Measurements from ENCODE around the gene TCP1. TPM values are rescaled to one million over a fixed set of nuclear protein-coding genes. Genes with fewer than 3 reads are reported as not detected.

Gene TCP1
- total and polyA plus RNA-seq, 2 of the 13 experiments (the other 11 are each of a cell fraction or from before 2014, with no cell fraction given) = 116 to 553 TPM

GRCh38 chr6:159746759-159747158 is 42.6 kb downstream of the TCP1 start:
- DNase-seq (ENCODE audit: low spot score) (no peak), FAIRE-seq (no peak), ATAC-seq (no peak)
- Histone ChIP-seq H3K27ac (ENCODE audit: extremely low read length, insufficient read depth, low read length) (no peak overlapping the region), H3K4me1 (ENCODE audit: insufficient read depth, low read length) (no peaks in the 10 kb centered on the region), H3K36me3 (replicated peaks in 1 of 2; ENCODE audit: control insufficient read depth in 1 of 2, insufficient read depth in 2 of 2, low read length in 2 of 2) (peaks cover 26 to 89% of the 10 kb centered on the region in 2 experiments), H3K4me2 (ENCODE audit: low read depth, low read length) (no peak overlapping the region), H2AFZ (ENCODE audit: low read length) (no peak overlapping the region), H3K4me3 (replicated peaks in 1 of 3; ENCODE audit: insufficient read depth in 1 of 3, low read depth in 2 of 3, low read length in 3 of 3) (no peak overlapping the region), H4K20me1 (ENCODE audit: insufficient read depth, low read length) (0 out of 2 replicates have a peak, but pooled peaks cover 4% of the 10 kb centered on the region), H3K27me3 (ENCODE audit: control insufficient read depth in 1 of 2, insufficient read depth in 2 of 2, low read length in 2 of 2) (no peaks in the 10 kb centered on the region), H3K9me3 (ENCODE audit: low read length) (no peaks in the 10 kb centered on the region), H3K9ac (ENCODE audit: insufficient read depth, low read depth, low read length) (no peak overlapping the region), H3K79me2 (ENCODE audit: insufficient read depth, low read length) (peaks cover 18% of the 10 kb centered on the region)
- POLR2A ChIA-PET = no interaction called here
- BruUV-seq (replicated peaks) = no TSS peak
- WGBS (ENCODE audit: low lambda C conversion rate) = 100% methylated on average over 1 of the region's 1 CpG
- intact Hi-C loops (cut with micrococcal nuclease; ENCODE audit: unreplicated experiment) (no loop called here), in situ Hi-C loops (cut with HindIII; ENCODE audit: extremely low pct_ligation_motif_present, low pct_unique_long_range_greater_than_20kb) (no loop called here)
- CTCF ChIA-PET (ENCODE audit: low intra/inter-chr PET ratio, low total read pairs) = no interaction called here
- TF ChIP-seq BRD4 (CRISPR knock-in tag; IDR thresholded peaks at IDR 0.05) (no peak), ZNF251 (CRISPR knock-in tag; IDR thresholded peaks at IDR 0.05) (no peak), ATM (IDR thresholded peaks at IDR 0.05; ENCODE audit: borderline replicate concordance) (no peak), ZBED4 (CRISPR knock-in tag; IDR thresholded peaks at IDR 0.05; ENCODE audit: borderline replicate concordance) (no peak), ZNF362 (CRISPR knock-in tag; IDR thresholded peaks at IDR 0.05; ENCODE audit: borderline replicate concordance) (no peak), ZFP36L1 (CRISPR knock-in tag; IDR thresholded peaks at IDR 0.05) (no peak), ZNF350 (CRISPR knock-in tag; IDR thresholded peaks at IDR 0.05; ENCODE audit: borderline replicate concordance, low read depth) (no peak), ZNF615 (CRISPR knock-in tag; IDR thresholded peaks at IDR 0.05; ENCODE audit: borderline replicate concordance) (no peak), RFX5 (IDR thresholded peaks at IDR 0.05; ENCODE audit: low read depth, low read length) (no peak), DPF2 (CRISPR knock-in tag; IDR thresholded peaks at IDR 0.05; ENCODE audit: borderline replicate concordance, low read depth) (no peak), ZNF646 (CRISPR knock-in tag; IDR thresholded peaks at IDR 0.05) (no peak), GTF2F1 (IDR thresholded peaks at IDR 0.05; ENCODE audit: low read length) (no peak)

All from HepG2 (cell line).